Neural progenitor cell (in vitro differentiated cells): Measurements from ENCODE around the gene SMIM27. TPM values are rescaled to one million over a fixed set of nuclear protein-coding genes. Genes with fewer than 3 reads are reported as not detected.
A peak's percentile ranks its signal among the peaks of the same experiment; 100 is the strongest.

ENCODE experiments used
- DNase-seq: peaks from one replicate; pipeline ENCODE4 v3.0.0-alpha.2; 2016; ENCODE audit warnings: low spot score
- H2AFZ ChIP-seq: fragments of 200-600 bp; sonication (generic); replicated peaks from 2 replicates; pipeline ENCODE4 v1.6.1; 2016; ENCODE audit warnings: antibody characterized with exemption
- H3F3A ChIP-seq: fragments of 200-600 bp; sonication (generic); 2 replicates; pipeline ENCODE4 v1.6.1; 2016; ENCODE audit warnings: antibody characterized with exemption, low read depth
- H3K27ac ChIP-seq: fragments of 200-600 bp; sonication (generic); 2 replicates; pipeline ENCODE4 v1.5.1; 2016; ENCODE audit warnings: mild to moderate bottlenecking
- H3K27me3 ChIP-seq: fragments of 200-600 bp; sonication (generic); 2 replicates; pipeline ENCODE4 v1.6.1; 2016; ENCODE audit warnings: mild to moderate bottlenecking, moderate library complexity
- H3K36me3 ChIP-seq: fragments of 200-600 bp; sonication (generic); 2 replicates; pipeline ENCODE4 v1.5.1; 2016
- H3K4me1 ChIP-seq: fragments of 200-600 bp; sonication (generic); 2 replicates; pipeline ENCODE4 v1.6.1; 2016; ENCODE audit warnings: mixed run types
- H3K4me2 ChIP-seq: fragments of 200-600 bp; sonication (generic); 2 replicates; pipeline ENCODE4 v1.6.1; 2016
- H3K4me3 ChIP-seq: fragments of 200-600 bp; sonication (generic); 2 replicates; pipeline ENCODE4 v1.5.1; 2016
- H3K79me2 ChIP-seq: fragments of 200-600 bp; sonication (generic); 2 replicates; pipeline ENCODE4 v1.6.1; 2016; ENCODE audit warnings: low read depth
- H3K9ac ChIP-seq: fragments of 200-600 bp; sonication (generic); 2 replicates; pipeline ENCODE4 v1.6.1; 2016
- H3K9me3 ChIP-seq: fragments of 200-600 bp; sonication (generic); 2 replicates; pipeline ENCODE4 v1.5.1; 2016; ENCODE audit warnings: low read depth
- H4K20me1 ChIP-seq: fragments of 200-600 bp; sonication (generic); 2 replicates; pipeline ENCODE4 v1.6.1; 2016; ENCODE audit warnings: low read depth
- H3K27ac Mint-ChIP-seq: 3 replicates; pipeline ENCODE4 v1.8.0; 2021; ENCODE audit warnings: mixed read lengths
- H3K27me3 Mint-ChIP-seq: 2 replicates; pipeline ENCODE4 v1.8.0; 2022; ENCODE audit warnings: low read depth, mild to moderate bottlenecking, inconsistent platforms, moderate library complexity, mixed read lengths; ENCODE audit not compliant: insufficient read depth
- H3K36me3 Mint-ChIP-seq: 3 replicates; pipeline ENCODE4 v1.8.0; 2021; ENCODE audit warnings: mixed read lengths
- H3K4me1 Mint-ChIP-seq: 3 replicates; pipeline ENCODE4 v1.8.0; 2021; ENCODE audit warnings: mixed read lengths
- H3K4me3 Mint-ChIP-seq: 3 replicates; pipeline ENCODE4 v1.8.0; 2021; ENCODE audit warnings: mild to moderate bottlenecking, moderate library complexity, mixed read lengths
- H3K9me3 Mint-ChIP-seq: 3 replicates; pipeline ENCODE4 v1.8.0; 2020; ENCODE audit warnings: mixed read lengths
- CTCF ChIP-seq: fragments of 200-600 bp; sonication (generic); IDR thresholded peaks from 2 replicates; pipeline ENCODE4 v1.5.1; 2017; ENCODE audit warnings: antibody characterized with exemption, mild to moderate bottlenecking
- EZH2 ChIP-seq: fragments of 200-600 bp; sonication (generic); IDR thresholded peaks from 2 replicates; pipeline ENCODE4 v1.6.1; 2017; ENCODE audit warnings: antibody characterized with exemption, mild to moderate bottlenecking, moderate library complexity
- EZH2phosphoT487 ChIP-seq: fragments of 200-600 bp; sonication (generic); IDR thresholded peaks from 2 replicates; pipeline ENCODE4 v1.6.1; 2017; ENCODE audit warnings: antibody characterized with exemption
- total RNA-seq: library from RNA; depleted of rRNA; stranded (reverse); fragments of >200 nt; gene quantifications from 2 replicates; pipeline ENCODE4 v1.2.3, GENCODE V29; 2015; ENCODE audit warnings: low replicate concordance

SMIM27 gene
- total RNA-seq, 1 donor from 2014 or later, result 9.7 TPM

GRCh38 chr9:32580631-32581300 is 28.6 kb downstream of the SMIM27 start:
- peak overlapping the region; percentile 63 for H2AFZ ChIP-seq
- TF ChIP-seq EZH2 (no peak), CTCF (no peak), EZH2phosphoT487 (no peak)

DNA sequence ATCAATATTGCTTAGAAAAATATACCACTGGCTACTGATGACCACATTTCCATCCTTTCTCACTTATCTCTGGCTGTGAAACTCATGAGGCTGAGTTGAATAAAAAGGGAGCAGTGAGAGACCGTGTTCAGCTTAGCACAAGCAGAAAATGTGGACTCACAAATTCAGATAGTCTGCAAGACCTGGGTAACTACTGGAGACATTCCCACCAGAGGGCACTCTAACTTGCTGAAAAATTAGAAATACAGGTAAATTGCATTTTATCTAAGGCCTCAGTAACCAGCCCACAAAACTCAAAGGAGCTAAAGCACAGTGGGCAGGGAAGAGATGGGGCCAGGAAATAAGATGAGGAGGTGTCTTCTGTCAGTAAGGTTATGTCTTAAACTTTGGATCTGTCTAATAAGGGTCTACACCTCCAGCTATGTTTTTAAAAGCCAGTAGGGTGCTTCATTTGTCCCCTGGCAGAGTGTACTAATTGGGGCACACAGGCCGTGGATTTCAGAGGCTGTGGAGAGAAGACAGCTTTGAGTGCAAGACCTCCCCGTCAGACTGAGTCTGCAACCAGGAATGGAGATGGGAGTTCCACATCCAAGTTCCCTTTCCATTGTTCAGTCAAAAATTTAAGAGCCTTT is 29.5 kb downstream of the SMIM27 start:
- Mint-ChIP-seq H3K27ac (no peak overlapping the region), H3K9me3 (peaks cover 2% of the 10 kb centered on the region), H3K36me3 (no peaks in the 10 kb centered on the region), H3K27me3 (peaks cover 5% of the 10 kb centered on the region), H3K4me3 (no peak overlapping the region), H3K4me1 (no peaks in the 10 kb centered on the region)
- no peaks in the 10 kb centered on the region for H3K36me3 ChIP-seq
- no peaks in the 10 kb centered on the region for H3F3A ChIP-seq
- DNase-seq, result peak; percentile 67
- no peak overlapping the region for H3K9ac ChIP-seq
- H3K27ac ChIP-seq, result no peak overlapping the region
- H3K4me2 ChIP-seq, result no peak overlapping the region
- H3K9me3 ChIP-seq, result no peaks in the 10 kb centered on the region
- no peak overlapping the region for H3K4me3 ChIP-seq
- no peaks in the 10 kb centered on the region for H4K20me1 ChIP-seq
- TF ChIP-seq EZH2phosphoT487, result no peak
- TF ChIP-seq EZH2, result no peak
- TF ChIP-seq CTCF, result peak; percentile 71
- H2AFZ ChIP-seq, result peak overlapping the region; percentile 63
- H3K27me3 ChIP-seq, result no peaks in the 10 kb centered on the region
- H3K4me1 ChIP-seq, result no peaks in the 10 kb centered on the region
- no peaks in the 10 kb centered on the region for H3K79me2 ChIP-seq

More at GRCh38 chr9:32580631-32581300, 28.6 kb downstream of the SMIM27 start:
- Mint-ChIP-seq H3K36me3 (no peaks in the 10 kb centered on the region), H3K9me3 (peaks cover under 1% of the 10 kb centered on the region), H3K27ac (no peak overlapping the region), H3K4me3 (no peak overlapping the region), H3K4me1 (no peaks in the 10 kb centered on the region), H3K27me3 (peaks cover 5% of the 10 kb centered on the region)
- Histone ChIP-seq H3K9me3 (no peaks in the 10 kb centered on the region), H3K27ac (no peak overlapping the region), H3K4me2 (no peak overlapping the region), H3F3A (no peaks in the 10 kb centered on the region), H3K79me2 (no peaks in the 10 kb centered on the region), H3K27me3 (no peaks in the 10 kb centered on the region), H4K20me1 (no peaks in the 10 kb centered on the region), H3K4me3 (no peak overlapping the region), H3K9ac (no peak overlapping the region), H3K36me3 (no peaks in the 10 kb centered on the region), H3K4me1 (no peaks in the 10 kb centered on the region)
- no peak for DNase-seq

DNA sequence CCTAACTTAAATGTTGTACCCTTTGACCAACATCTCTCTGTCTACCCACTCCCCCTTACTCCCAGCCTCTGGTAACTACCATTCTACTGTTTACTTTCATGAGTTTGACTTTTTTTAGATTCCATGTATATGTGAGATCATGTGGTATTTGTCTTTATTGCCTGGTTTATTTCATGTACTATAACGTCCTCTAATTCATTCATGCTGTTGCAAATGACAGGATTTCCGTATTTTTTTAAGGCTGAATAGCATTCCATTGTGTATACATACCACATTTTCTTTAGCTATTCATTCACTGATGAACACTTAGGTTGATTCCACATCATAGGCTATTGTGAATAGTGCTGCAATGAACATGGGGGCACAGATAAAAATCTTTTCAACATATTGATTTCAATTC is 32.7 kb downstream of the SMIM27 start:
- H3K4me3 ChIP-seq, result no peak overlapping the region
- no peaks in the 10 kb centered on the region for H3K36me3 Mint-ChIP-seq
- no peaks in the 10 kb centered on the region for H3K79me2 ChIP-seq
- peaks cover 2% of the 10 kb centered on the region for H3K9me3 Mint-ChIP-seq
- H4K20me1 ChIP-seq, result no peaks in the 10 kb centered on the region
- H3K27ac Mint-ChIP-seq, result no peak overlapping the region
- no peaks in the 10 kb centered on the region for H3K4me1 Mint-ChIP-seq
- H3K27me3 ChIP-seq, result no peaks in the 10 kb centered on the region
- H3F3A ChIP-seq, result no peaks in the 10 kb centered on the region
- no peak for DNase-seq
- H3K9ac ChIP-seq, result no peak overlapping the region
- H3K9me3 ChIP-seq, result no peaks in the 10 kb centered on the region
- no peaks in the 10 kb centered on the region for H3K27me3 Mint-ChIP-seq
- H3K27ac ChIP-seq, result no peak overlapping the region
- no peak overlapping the region for H3K4me3 Mint-ChIP-seq
- H3K4me1 ChIP-seq, result no peaks in the 10 kb centered on the region
- no peak overlapping the region for H2AFZ ChIP-seq
- no peak overlapping the region for H3K4me2 ChIP-seq
- TF ChIP-seq CTCF (no peak), EZH2phosphoT487 (no peak), EZH2 (no peak)
- no peaks in the 10 kb centered on the region for H3K36me3 ChIP-seq
